ENCODE measurements around the gene C7orf57. TPM values are rescaled to one million over a fixed set of nuclear protein-coding genes. Genes with fewer than 3 reads are reported as not detected.

C7orf57 gene
- total and polyA plus RNA-seq, 2 donors = 0.05 to 0.18 TPM

DNA sequence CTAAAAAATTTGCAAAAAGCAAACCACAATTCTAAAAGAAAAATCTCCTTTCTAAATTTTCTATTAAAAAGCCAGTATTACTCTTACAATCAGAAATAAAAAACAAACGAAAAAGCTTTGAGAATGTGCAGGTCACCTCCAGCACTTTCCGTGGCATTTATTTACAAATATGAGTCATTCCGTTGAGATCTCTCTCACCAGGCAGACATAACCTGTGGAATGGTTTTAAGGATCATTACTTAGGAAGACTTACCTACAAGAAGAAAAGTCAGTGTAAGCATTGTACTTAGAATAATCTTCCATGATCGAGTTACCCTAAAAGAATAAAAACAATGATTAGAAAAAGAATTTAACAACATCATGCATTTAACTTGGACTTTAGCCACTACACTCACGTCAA, 9.7 kb upstream of the C7orf57 start:
- Histone ChIP-seq H3K27ac (ENCODE audit: low read depth in 1 of 2, low read length in 1 of 2) (no peak overlapping the region), H3K4me3 (ENCODE audit: low read length in 2 of 2) (no peak overlapping the region), H3K36me3 (ENCODE audit: control insufficient read depth in 2 of 2, insufficient read depth in 2 of 2, low read length in 1 of 2) (no peaks in the 10 kb centered on the region), H3K9me3 (ENCODE audit: control insufficient read depth in 2 of 2, insufficient read depth in 1 of 2, low read length in 1 of 2) (no peaks in the 10 kb centered on the region), H3K4me1 (ENCODE audit: control insufficient read depth in 2 of 2, insufficient read depth in 2 of 2, low read length in 2 of 2) (no peaks in the 10 kb centered on the region), H3K27me3 (ENCODE audit: control insufficient read depth in 2 of 2, insufficient read depth in 1 of 2, low read length in 1 of 2) (peaks cover 0 to 3% of the 10 kb centered on the region in 2 donors)
- DNase-seq (ENCODE audit: low read depth in 6 of 9, low spot score in 9 of 9) = no peak
- 94% methylated on average over 5 of the region's 5 CpGs for WGBS

- DNase-seq (ENCODE audit: low read depth in 6 of 9, low spot score in 9 of 9) = no peak
- H3K4me1 ChIP-seq (ENCODE audit: control insufficient read depth in 2 of 2, insufficient read depth in 2 of 2, low read length in 2 of 2) = no peaks in the 10 kb centered on the region
- no peaks in the 10 kb centered on the region for H3K9me3 ChIP-seq (ENCODE audit: control insufficient read depth in 2 of 2, insufficient read depth in 1 of 2, low read length in 1 of 2)
- peaks cover 0 to 16% of the 10 kb centered on the region in 2 donors for H3K27me3 ChIP-seq (ENCODE audit: control insufficient read depth in 2 of 2, insufficient read depth in 1 of 2, low read length in 1 of 2)
- no peaks in the 10 kb centered on the region for H3K36me3 ChIP-seq (ENCODE audit: control insufficient read depth in 2 of 2, insufficient read depth in 2 of 2, low read length in 1 of 2)
- no peak within 1 kb of the TSS for H3K4me3 ChIP-seq (ENCODE audit: low read length in 2 of 2)
- no peak within 1 kb of the TSS for H3K27ac ChIP-seq (ENCODE audit: low read depth in 1 of 2, low read length in 1 of 2)
- 94% methylated on average over 6 of the region's 6 CpGs for WGBS
Measured at GRCh38 chr7:48028938-48029337, 6.4 kb upstream of the C7orf57 start, which contains the start of gene SUN3. Gene SUN3, minus strand, starts transcription at chr7:48029107. Its CDS starts 169 bp downstream, at chr7:48028938.

DNA sequence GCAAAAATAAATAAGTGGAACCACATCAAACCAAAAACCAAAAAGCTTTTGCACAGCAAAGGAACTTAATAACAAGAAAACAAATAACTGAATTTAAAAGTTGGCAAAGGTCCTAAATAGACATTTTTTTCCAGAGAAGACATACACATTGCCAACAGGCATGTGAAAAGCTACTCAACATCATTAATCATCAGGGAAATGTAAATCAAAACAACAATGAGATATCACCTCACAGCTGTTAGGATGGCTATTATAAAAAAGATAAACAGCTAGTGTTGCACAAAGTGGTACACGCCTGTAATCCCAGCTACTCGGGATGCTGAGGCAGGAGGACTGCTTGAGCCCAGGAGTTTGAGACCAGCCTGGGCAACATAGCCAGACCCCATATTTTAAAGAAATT, 4.2 kb upstream of the C7orf57 start:
- H3K27ac ChIP-seq (ENCODE audit: low read depth in 1 of 2, low read length in 1 of 2) = no peak overlapping the region
- no peaks in the 10 kb centered on the region for H3K36me3 ChIP-seq (ENCODE audit: control insufficient read depth in 2 of 2, insufficient read depth in 2 of 2, low read length in 1 of 2)
- peaks cover 7 to 11% of the 10 kb centered on the region in 2 donors for H3K4me1 ChIP-seq (ENCODE audit: control insufficient read depth in 2 of 2, insufficient read depth in 2 of 2, low read length in 2 of 2)
- H3K27me3 ChIP-seq (ENCODE audit: control insufficient read depth in 2 of 2, insufficient read depth in 1 of 2, low read length in 1 of 2) = peaks cover 16 to 37% of the 10 kb centered on the region in 2 donors
- peaks cover 0 to under 1% of the 10 kb centered on the region in 2 donors for H3K9me3 ChIP-seq (ENCODE audit: control insufficient read depth in 2 of 2, insufficient read depth in 1 of 2, low read length in 1 of 2)
- no peak for DNase-seq (ENCODE audit: low read depth in 6 of 9, low spot score in 9 of 9)
- no peak overlapping the region for H3K4me3 ChIP-seq (ENCODE audit: low read length in 2 of 2)
- WGBS = 93% methylated on average over 2 of the region's 2 CpGs

DNA sequence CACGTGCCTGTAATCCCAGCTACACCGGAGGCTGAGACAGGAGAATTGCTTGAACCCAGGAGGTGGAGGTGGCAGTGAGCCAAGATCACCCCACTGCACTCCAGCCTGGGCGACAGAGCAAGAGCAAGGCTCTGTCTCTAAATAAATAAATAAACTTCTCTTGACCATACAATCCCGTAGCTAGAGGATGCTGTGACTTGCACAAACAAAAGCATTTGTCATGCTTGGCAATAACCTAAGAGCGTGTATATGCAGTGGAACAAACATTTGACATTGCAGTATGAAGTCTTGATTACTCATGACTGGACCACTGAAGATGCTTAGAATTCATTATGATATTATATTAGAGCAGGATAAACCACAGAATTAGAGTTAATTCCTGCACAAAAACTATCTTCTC, 1.4 kb upstream of the C7orf57 start:
- DNase-seq (ENCODE audit: low read depth in 6 of 9, low spot score in 9 of 9) = no peak
- 85% methylated on average over 5 of the region's 5 CpGs for WGBS
- Histone ChIP-seq H3K27me3 (ENCODE audit: control insufficient read depth in 2 of 2, insufficient read depth in 1 of 2, low read length in 1 of 2) (peaks cover 34 to 54% of the 10 kb centered on the region in 2 donors), H3K27ac (ENCODE audit: low read depth in 1 of 2, low read length in 1 of 2) (no peak overlapping the region), H3K4me1 (ENCODE audit: control insufficient read depth in 2 of 2, insufficient read depth in 2 of 2, low read length in 2 of 2) (peaks cover 9 to 14% of the 10 kb centered on the region in 2 donors), H3K4me3 (ENCODE audit: low read length in 2 of 2) (no peak overlapping the region), H3K9me3 (ENCODE audit: control insufficient read depth in 2 of 2, insufficient read depth in 1 of 2, low read length in 1 of 2) (peaks cover 0 to 2% of the 10 kb centered on the region in 2 donors), H3K36me3 (ENCODE audit: control insufficient read depth in 2 of 2, insufficient read depth in 2 of 2, low read length in 1 of 2) (no peaks in the 10 kb centered on the region)

GRCh38 chr7:48035967-48036478, 680 bp downstream of the C7orf57 start:
- peak overlapping the region; percentile 3 to 32 for H3K4me3 ChIP-seq (ENCODE audit: low read length in 2 of 2)
- 9% methylated on average over 42 of the region's 42 CpGs for WGBS
- peaks cover 0 to 2% of the 10 kb centered on the region in 2 donors for H3K9me3 ChIP-seq (ENCODE audit: control insufficient read depth in 2 of 2, insufficient read depth in 1 of 2, low read length in 1 of 2)
- no peaks in the 10 kb centered on the region for H3K36me3 ChIP-seq (ENCODE audit: control insufficient read depth in 2 of 2, insufficient read depth in 2 of 2, low read length in 1 of 2)
- H3K27me3 ChIP-seq (ENCODE audit: control insufficient read depth in 2 of 2, insufficient read depth in 1 of 2, low read length in 1 of 2) = peaks cover 34 to 54% of the 10 kb centered on the region in 2 donors
- H3K27ac ChIP-seq (ENCODE audit: low read depth in 1 of 2, low read length in 1 of 2) = no peak overlapping the region
- H3K4me1 ChIP-seq (ENCODE audit: control insufficient read depth in 2 of 2, insufficient read depth in 2 of 2, low read length in 2 of 2) = peaks cover 9 to 14% of the 10 kb centered on the region in 2 donors
- no peak for DNase-seq (ENCODE audit: low read depth in 6 of 9, low spot score in 9 of 9)

GRCh38 chr7:48038815-48039506, 3.6 kb downstream of the C7orf57 start:
- Histone ChIP-seq H3K9me3 (ENCODE audit: control insufficient read depth in 2 of 2, insufficient read depth in 1 of 2, low read length in 1 of 2) (peaks cover 0 to 2% of the 10 kb centered on the region in 2 donors), H3K27me3 (ENCODE audit: control insufficient read depth in 2 of 2, insufficient read depth in 1 of 2, low read length in 1 of 2) (peaks cover 34 to 41% of the 10 kb centered on the region in 2 donors)
- 95% methylated on average over 5 of the region's 5 CpGs for WGBS

DNA sequence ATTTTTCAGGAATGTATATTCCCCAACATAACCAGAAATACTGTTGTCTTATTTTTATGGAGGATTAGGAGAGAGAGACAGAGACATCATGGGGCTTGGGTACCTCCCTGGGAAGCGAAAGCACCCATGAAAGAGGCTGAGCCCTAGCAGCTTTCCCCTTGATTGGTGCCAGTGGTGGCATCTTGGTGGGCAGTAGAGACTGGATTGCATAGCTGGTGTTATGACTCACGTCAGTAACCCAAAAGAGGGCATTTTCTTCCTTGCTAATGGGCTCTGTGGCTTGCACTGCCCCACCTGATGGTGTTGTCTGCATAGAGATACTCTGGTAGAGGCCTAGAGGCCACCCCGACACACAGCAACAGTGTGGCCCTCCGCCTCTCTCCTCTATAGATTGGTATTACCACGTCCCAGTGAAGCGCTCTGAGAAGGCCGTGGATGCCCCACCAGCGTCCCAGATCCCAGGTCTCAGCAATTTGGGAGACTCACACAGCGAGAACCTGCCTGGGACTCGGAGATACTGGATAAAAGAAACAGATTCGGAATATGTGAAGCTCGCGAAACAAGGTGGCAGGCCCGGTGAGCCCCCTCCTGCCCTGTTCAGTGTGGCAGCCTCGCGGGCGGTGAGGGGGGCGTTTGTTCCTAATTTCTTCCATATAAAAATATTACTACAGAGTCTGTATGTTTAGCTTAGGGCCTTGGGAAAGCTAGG, 5.8 kb downstream of the C7orf57 start:
- 98% methylated on average over 18 of the region's 18 CpGs for WGBS
- DNase-seq (ENCODE audit: low read depth in 6 of 9, low spot score in 9 of 9) = no peak
- H3K27ac ChIP-seq (ENCODE audit: low read depth in 1 of 2, low read length in 1 of 2) = no peak overlapping the region
- H3K4me1 ChIP-seq (ENCODE audit: control insufficient read depth in 2 of 2, insufficient read depth in 2 of 2, low read length in 2 of 2) = peaks cover 10 to 17% of the 10 kb centered on the region in 2 donors
- peaks cover 0 to 2% of the 10 kb centered on the region in 2 donors for H3K9me3 ChIP-seq (ENCODE audit: control insufficient read depth in 2 of 2, insufficient read depth in 1 of 2, low read length in 1 of 2)
- H3K36me3 ChIP-seq (ENCODE audit: control insufficient read depth in 2 of 2, insufficient read depth in 2 of 2, low read length in 1 of 2) = no peaks in the 10 kb centered on the region
- H3K27me3 ChIP-seq (ENCODE audit: control insufficient read depth in 2 of 2, insufficient read depth in 1 of 2, low read length in 1 of 2) = peaks cover 18 to 20% of the 10 kb centered on the region in 2 donors
- no peak overlapping the region for H3K4me3 ChIP-seq (ENCODE audit: low read length in 2 of 2)

More at GRCh38 chr7:48038815-48039506, 3.6 kb downstream of the C7orf57 start:
- Histone ChIP-seq H3K4me1 (ENCODE audit: control insufficient read depth in 2 of 2, insufficient read depth in 2 of 2, low read length in 2 of 2) (peaks cover 9 to 14% of the 10 kb centered on the region in 2 donors), H3K36me3 (ENCODE audit: control insufficient read depth in 2 of 2, insufficient read depth in 2 of 2, low read length in 1 of 2) (no peaks in the 10 kb centered on the region), H3K4me3 (ENCODE audit: low read length in 2 of 2) (no peak overlapping the region), H3K27ac (ENCODE audit: low read depth in 1 of 2, low read length in 1 of 2) (no peak overlapping the region)
- no peak for DNase-seq (ENCODE audit: low read depth in 6 of 9, low spot score in 9 of 9)

GRCh38 chr7:48041653-48041970, 6.3 kb downstream of the C7orf57 start:
- DNase-seq (ENCODE audit: low read depth in 6 of 9, low spot score in 9 of 9) = no peak
- H3K4me3 ChIP-seq (ENCODE audit: low read length in 2 of 2) = no peak overlapping the region
- H3K36me3 ChIP-seq (ENCODE audit: control insufficient read depth in 2 of 2, insufficient read depth in 2 of 2, low read length in 1 of 2) = no peaks in the 10 kb centered on the region
- H3K4me1 ChIP-seq (ENCODE audit: control insufficient read depth in 2 of 2, insufficient read depth in 2 of 2, low read length in 2 of 2) = peaks cover 8 to 19% of the 10 kb centered on the region in 2 donors
- H3K27ac ChIP-seq (ENCODE audit: low read depth in 1 of 2, low read length in 1 of 2) = no peak overlapping the region
- H3K9me3 ChIP-seq (ENCODE audit: control insufficient read depth in 2 of 2, insufficient read depth in 1 of 2, low read length in 1 of 2) = no peaks in the 10 kb centered on the region
- 93% methylated on average over 3 of the region's 3 CpGs for WGBS
- peaks cover 13 to 14% of the 10 kb centered on the region in 2 donors for H3K27me3 ChIP-seq (ENCODE audit: control insufficient read depth in 2 of 2, insufficient read depth in 1 of 2, low read length in 1 of 2)

DNA sequence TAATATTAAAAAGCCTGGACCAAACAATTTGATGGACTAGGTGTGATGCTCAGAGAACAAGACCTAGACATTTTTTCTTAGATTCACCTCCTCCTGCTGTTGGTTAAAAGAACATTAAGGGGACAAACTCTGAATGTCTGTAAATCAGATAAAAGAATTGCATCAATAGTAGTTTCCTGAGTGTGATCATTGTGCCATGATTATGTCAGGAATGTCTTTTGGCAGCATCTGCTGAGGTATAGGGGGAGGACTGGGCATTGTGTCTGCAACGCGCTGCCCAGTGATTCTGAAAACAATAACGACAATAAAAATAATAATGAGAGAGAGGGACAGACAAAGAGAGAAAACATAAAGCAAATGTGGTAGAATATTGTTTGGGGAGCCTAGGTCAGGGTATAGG, 6.9 kb downstream of the C7orf57 start:
- Histone ChIP-seq H3K27ac (ENCODE audit: low read depth in 1 of 2, low read length in 1 of 2) (no peak overlapping the region), H3K9me3 (ENCODE audit: control insufficient read depth in 2 of 2, insufficient read depth in 1 of 2, low read length in 1 of 2) (no peaks in the 10 kb centered on the region), H3K4me3 (ENCODE audit: low read length in 2 of 2) (no peak overlapping the region), H3K4me1 (ENCODE audit: control insufficient read depth in 2 of 2, insufficient read depth in 2 of 2, low read length in 2 of 2) (peaks cover 8 to 19% of the 10 kb centered on the region in 2 donors), H3K27me3 (ENCODE audit: control insufficient read depth in 2 of 2, insufficient read depth in 1 of 2, low read length in 1 of 2) (peaks cover 7 to 8% of the 10 kb centered on the region in 2 donors), H3K36me3 (ENCODE audit: control insufficient read depth in 2 of 2, insufficient read depth in 2 of 2, low read length in 1 of 2) (no peaks in the 10 kb centered on the region)
- no peak for DNase-seq (ENCODE audit: low read depth in 6 of 9, low spot score in 9 of 9)
- WGBS = 95% methylated on average over 3 of the region's 3 CpGs
